Measurements from ENCODE around the gene EDC4.

EDC4 gene

GRCh38 chr16:67922740-67923139 lies 49.9 kb downstream of the EDC4 start:
- no peak for DNase-seq (ENCODE audit: low spot score)
- Histone ChIP-seq H2AK5ac (ENCODE audit: low read depth, low read length) (no peak overlapping the region), H2BK120ac (ENCODE audit: low read depth, low read length) (no peak overlapping the region), H4K8ac (ENCODE audit: low read depth, low read length) (no peak overlapping the region), H4K91ac (ENCODE audit: low read depth, low read length, poor library complexity) (no peak overlapping the region), H3K4me2 (ENCODE audit: insufficient read depth, low read length, poor library complexity, severe bottlenecking) (no peak overlapping the region), H3K18ac (ENCODE audit: low read length) (no peak overlapping the region), H2BK12ac (ENCODE audit: low read length) (no peak overlapping the region), H3K9ac (ENCODE audit: low read depth, low read length, poor library complexity) (no peak overlapping the region), H3K23ac (ENCODE audit: low read depth, low read length, poor library complexity) (no peak overlapping the region), H3K4ac (ENCODE audit: low read length) (no peak overlapping the region), H3K14ac (ENCODE audit: low read length) (no peak overlapping the region), H2AFZ (ENCODE audit: low read length) (no peak overlapping the region), H3K27me3 (ENCODE audit: control insufficient read depth in 3 of 3, insufficient read depth in 3 of 3, low read depth in 1 of 3, low read length in 3 of 3) (no peaks in the 10 kb centered on the region), H3K4me1 (ENCODE audit: control insufficient read depth in 2 of 2, insufficient read depth in 1 of 2, low read depth in 1 of 2, low read length in 2 of 2) (no peaks in the 10 kb centered on the region), H3K9me3 (replicated peaks in 1 of 2; ENCODE audit: control insufficient read depth in 2 of 2, insufficient read depth in 1 of 2, low read depth in 1 of 2, low read length in 2 of 2) (peaks cover 0 to 2% of the 10 kb centered on the region in 2 donors), H3K79me1 (ENCODE audit: low read depth, low read length) (peaks cover 21% of the 10 kb centered on the region), H3K36me3 (replicated peaks in 1 of 2; ENCODE audit: control insufficient read depth in 2 of 2, insufficient read depth in 2 of 2, low read length in 2 of 2) (peaks cover 15 to 48% of the 10 kb centered on the region in 2 donors), H3K4me3 (ENCODE audit: low read length in 2 of 2) (no peak overlapping the region), H3K27ac (replicated peaks; ENCODE audit: low read length) (no peak overlapping the region), H2BK5ac (ENCODE audit: low read length) (peak overlapping the region; percentile 61), H2BK15ac (ENCODE audit: low read length) (no peak overlapping the region)
- WGBS, 2 donors (ENCODE audit: extremely low coverage in 2 of 2, insufficient read length in 2 of 2, insufficient replicate concordance in 1 of 2): no CpG with 5 or more reads among the region's 8 CpGs

GRCh38 chr16:67923414-67924116 lies 50.7 kb downstream of the EDC4 start:
- no peak overlapping the region for H4K91ac ChIP-seq (ENCODE audit: low read depth, low read length, poor library complexity)
- no peak overlapping the region for H2BK12ac ChIP-seq (ENCODE audit: low read length)
- no peak for DNase-seq (ENCODE audit: low spot score)
- peak overlapping the region; percentile 16 for H3K9ac ChIP-seq (ENCODE audit: low read depth, low read length, poor library complexity)
- H3K36me3 ChIP-seq (replicated peaks in 1 of 2; ENCODE audit: control insufficient read depth in 2 of 2, insufficient read depth in 2 of 2, low read length in 2 of 2): peaks cover 13 to 53% of the 10 kb centered on the region in 2 donors
- H3K9me3 ChIP-seq (replicated peaks in 1 of 2; ENCODE audit: control insufficient read depth in 2 of 2, insufficient read depth in 1 of 2, low read depth in 1 of 2, low read length in 2 of 2): peaks cover 0 to 2% of the 10 kb centered on the region in 2 donors
- H2BK120ac ChIP-seq (ENCODE audit: low read depth, low read length): no peak overlapping the region
- H3K27me3 ChIP-seq (ENCODE audit: control insufficient read depth in 3 of 3, insufficient read depth in 3 of 3, low read depth in 1 of 3, low read length in 3 of 3): no peaks in the 10 kb centered on the region
- H3K23ac ChIP-seq (ENCODE audit: low read depth, low read length, poor library complexity): no peak overlapping the region
- H2BK15ac ChIP-seq (ENCODE audit: low read length): no peak overlapping the region
- H2BK5ac ChIP-seq (ENCODE audit: low read length): no peak overlapping the region
- no CpG with 5 or more reads among the region's 10 CpGs for WGBS, 2 donors (ENCODE audit: extremely low coverage in 2 of 2, insufficient read length in 2 of 2, insufficient replicate concordance in 1 of 2)
- H3K27ac ChIP-seq (replicated peaks; ENCODE audit: low read length): no peak overlapping the region
- no peak overlapping the region for H4K8ac ChIP-seq (ENCODE audit: low read depth, low read length)
- H2AK5ac ChIP-seq (ENCODE audit: low read depth, low read length): no peak overlapping the region
- no peak overlapping the region for H3K18ac ChIP-seq (ENCODE audit: low read length)
- no peak overlapping the region for H3K4me3 ChIP-seq (ENCODE audit: low read length in 2 of 2)
- H3K79me1 ChIP-seq (ENCODE audit: low read depth, low read length): peaks cover 18% of the 10 kb centered on the region
- no peak overlapping the region for H2AFZ ChIP-seq (ENCODE audit: low read length)
- H3K4me1 ChIP-seq (ENCODE audit: control insufficient read depth in 2 of 2, insufficient read depth in 1 of 2, low read depth in 1 of 2, low read length in 2 of 2): no peaks in the 10 kb centered on the region
- no peak overlapping the region for H3K4me2 ChIP-seq (ENCODE audit: insufficient read depth, low read length, poor library complexity, severe bottlenecking)
- H3K4ac ChIP-seq (ENCODE audit: low read length): no peak overlapping the region
- H3K14ac ChIP-seq (ENCODE audit: low read length): no peak overlapping the region

GRCh38 chr16:67924140-67924906 lies 51.5 kb downstream of the EDC4 start:
- H2AK5ac ChIP-seq (ENCODE audit: low read depth, low read length): no peak overlapping the region
- peaks cover 12% of the 10 kb centered on the region for H3K79me1 ChIP-seq (ENCODE audit: low read depth, low read length)
- no peaks in the 10 kb centered on the region for H3K27me3 ChIP-seq (ENCODE audit: control insufficient read depth in 3 of 3, insufficient read depth in 3 of 3, low read depth in 1 of 3, low read length in 3 of 3)
- H2BK12ac ChIP-seq (ENCODE audit: low read length): no peak overlapping the region
- no peak overlapping the region for H4K8ac ChIP-seq (ENCODE audit: low read depth, low read length)
- peaks cover 18 to 61% of the 10 kb centered on the region in 2 donors for H3K36me3 ChIP-seq (replicated peaks in 1 of 2; ENCODE audit: control insufficient read depth in 2 of 2, insufficient read depth in 2 of 2, low read length in 2 of 2)
- H3K9ac ChIP-seq (ENCODE audit: low read depth, low read length, poor library complexity): no peak overlapping the region
- peaks cover 0 to 2% of the 10 kb centered on the region in 2 donors for H3K9me3 ChIP-seq (replicated peaks in 1 of 2; ENCODE audit: control insufficient read depth in 2 of 2, insufficient read depth in 1 of 2, low read depth in 1 of 2, low read length in 2 of 2)
- H2AFZ ChIP-seq (ENCODE audit: low read length): no peak overlapping the region
- H3K4ac ChIP-seq (ENCODE audit: low read length): no peak overlapping the region
- H3K27ac ChIP-seq (replicated peaks; ENCODE audit: low read length): no peak overlapping the region
- no peak overlapping the region for H4K91ac ChIP-seq (ENCODE audit: low read depth, low read length, poor library complexity)
- no peak overlapping the region for H3K18ac ChIP-seq (ENCODE audit: low read length)
- H3K4me3 ChIP-seq (ENCODE audit: low read length in 2 of 2): no peak overlapping the region
- no peak overlapping the region for H3K4me2 ChIP-seq (ENCODE audit: insufficient read depth, low read length, poor library complexity, severe bottlenecking)
- H3K4me1 ChIP-seq (ENCODE audit: control insufficient read depth in 2 of 2, insufficient read depth in 1 of 2, low read depth in 1 of 2, low read length in 2 of 2): no peaks in the 10 kb centered on the region
- no peak overlapping the region for H2BK5ac ChIP-seq (ENCODE audit: low read length)
- no peak overlapping the region for H3K23ac ChIP-seq (ENCODE audit: low read depth, low read length, poor library complexity)
- H3K14ac ChIP-seq (ENCODE audit: low read length): no peak overlapping the region
- H2BK15ac ChIP-seq (ENCODE audit: low read length): no peak overlapping the region
- no peak overlapping the region for H2BK120ac ChIP-seq (ENCODE audit: low read depth, low read length)
- DNase-seq (ENCODE audit: low spot score): no peak
- WGBS, 2 donors (ENCODE audit: extremely low coverage in 2 of 2, insufficient read length in 2 of 2, insufficient replicate concordance in 1 of 2): no CpG with 5 or more reads among the region's 10 CpGs

DNA sequence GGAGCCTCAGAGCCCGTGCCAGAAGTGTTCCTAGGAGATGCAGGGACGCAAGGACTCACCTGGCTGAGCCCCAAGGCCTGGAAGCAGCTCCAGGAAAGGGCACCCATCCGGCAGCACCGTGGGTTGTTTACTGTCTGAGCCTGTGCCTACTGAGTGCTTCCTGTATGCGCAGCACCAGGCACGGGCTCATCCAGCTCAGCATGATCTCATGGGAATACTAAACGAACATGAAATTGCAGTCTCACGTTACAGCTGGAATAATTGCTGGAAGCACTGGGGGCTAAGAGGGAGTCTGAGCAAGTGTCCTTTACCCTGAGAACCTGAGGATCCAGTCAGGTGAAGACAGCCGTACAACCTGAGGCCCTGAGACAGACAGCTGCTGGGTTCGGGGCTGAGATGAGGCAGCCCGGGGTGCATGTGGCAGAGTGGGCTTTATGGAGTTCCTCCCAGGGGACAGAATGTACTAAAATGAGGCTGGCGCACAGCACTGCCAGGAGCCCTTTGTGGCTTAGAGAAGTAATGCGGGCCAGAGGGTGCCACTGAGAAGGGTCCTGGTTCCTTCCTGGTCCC lies 53.4 kb downstream of the EDC4 start:
- H2BK120ac ChIP-seq (ENCODE audit: low read depth, low read length): no peak overlapping the region
- H3K9ac ChIP-seq (ENCODE audit: low read depth, low read length, poor library complexity): no peak overlapping the region
- H3K14ac ChIP-seq (ENCODE audit: low read length): no peak overlapping the region
- H2AFZ ChIP-seq (ENCODE audit: low read length): no peak overlapping the region
- no peak overlapping the region for H4K91ac ChIP-seq (ENCODE audit: low read depth, low read length, poor library complexity)
- H3K4ac ChIP-seq (ENCODE audit: low read length): no peak overlapping the region
- no peak overlapping the region for H2BK5ac ChIP-seq (ENCODE audit: low read length)
- H3K18ac ChIP-seq (ENCODE audit: low read length): no peak overlapping the region
- H3K36me3 ChIP-seq (replicated peaks in 1 of 2; ENCODE audit: control insufficient read depth in 2 of 2, insufficient read depth in 2 of 2, low read length in 2 of 2): peaks cover 18 to 71% of the 10 kb centered on the region in 2 donors
- no peak overlapping the region for H3K23ac ChIP-seq (ENCODE audit: low read depth, low read length, poor library complexity)
- H3K27me3 ChIP-seq (ENCODE audit: control insufficient read depth in 3 of 3, insufficient read depth in 3 of 3, low read depth in 1 of 3, low read length in 3 of 3): no peaks in the 10 kb centered on the region
- no peak overlapping the region for H2BK15ac ChIP-seq (ENCODE audit: low read length)
- no peaks in the 10 kb centered on the region for H3K4me1 ChIP-seq (ENCODE audit: control insufficient read depth in 2 of 2, insufficient read depth in 1 of 2, low read depth in 1 of 2, low read length in 2 of 2)
- no peak overlapping the region for H4K8ac ChIP-seq (ENCODE audit: low read depth, low read length)
- no peak overlapping the region for H3K4me2 ChIP-seq (ENCODE audit: insufficient read depth, low read length, poor library complexity, severe bottlenecking)
- WGBS, 2 donors (ENCODE audit: extremely low coverage in 2 of 2, insufficient read length in 2 of 2, insufficient replicate concordance in 1 of 2): no CpG with 5 or more reads among the region's 13 CpGs
- no peak overlapping the region for H3K4me3 ChIP-seq (ENCODE audit: low read length in 2 of 2)
- no peak overlapping the region for H2BK12ac ChIP-seq (ENCODE audit: low read length)
- H3K27ac ChIP-seq (replicated peaks; ENCODE audit: low read length): no peak overlapping the region
- peaks cover 0 to 2% of the 10 kb centered on the region in 2 donors for H3K9me3 ChIP-seq (replicated peaks in 1 of 2; ENCODE audit: control insufficient read depth in 2 of 2, insufficient read depth in 1 of 2, low read depth in 1 of 2, low read length in 2 of 2)
- no peak overlapping the region for H2AK5ac ChIP-seq (ENCODE audit: low read depth, low read length)
- no peak for DNase-seq (ENCODE audit: low spot score)
- peaks cover 4% of the 10 kb centered on the region for H3K79me1 ChIP-seq (ENCODE audit: low read depth, low read length)
